UCSD-AML1 (cell line): ENCODE data around the gene CNPY4.

Experiments used
- DNase-seq: peaks from one replicate; lab custom pipeline; 2025; ENCODE audit not compliant: unreplicated experiment; lab: John Stamatoyannopoulos, UW

Gene CNPY4

DNA sequence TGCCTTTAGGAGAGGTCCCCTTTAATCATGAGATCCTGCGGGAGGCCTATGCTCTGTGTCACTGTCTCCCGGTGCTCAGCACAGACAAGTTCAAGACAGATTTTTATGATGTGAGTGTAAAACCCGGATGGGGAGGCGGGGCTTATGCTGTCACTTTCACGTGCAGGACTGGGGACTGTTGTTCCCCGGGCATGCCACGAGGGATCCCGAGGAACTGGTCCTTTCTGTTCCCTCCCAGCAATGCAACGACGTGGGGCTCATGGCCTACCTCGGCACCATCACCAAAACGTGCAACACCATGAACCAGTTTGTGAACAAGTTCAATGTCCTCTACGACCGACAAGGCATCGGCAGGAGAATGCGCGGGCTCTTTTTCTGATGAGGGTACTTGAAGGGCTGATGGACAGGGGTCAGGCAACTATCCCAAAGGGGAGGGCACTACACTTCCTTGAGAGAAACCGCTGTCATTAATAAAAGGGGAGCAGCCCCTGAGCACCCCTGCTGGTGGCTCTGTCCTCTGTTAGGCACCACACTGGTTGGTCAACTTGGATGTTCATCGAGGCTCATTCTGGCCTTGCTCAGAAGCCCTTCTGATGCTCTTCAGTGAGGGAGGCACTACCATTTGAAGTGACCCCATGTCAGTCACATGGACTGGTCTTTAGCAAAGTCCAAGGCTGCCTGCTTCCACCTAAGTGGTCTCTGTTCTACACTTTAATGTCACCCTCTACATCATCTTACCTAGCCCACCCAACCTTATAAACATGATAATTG, 27.8 kb upstream of the CNPY4 start:
- DNase-seq, result peak; percentile 8

DNA sequence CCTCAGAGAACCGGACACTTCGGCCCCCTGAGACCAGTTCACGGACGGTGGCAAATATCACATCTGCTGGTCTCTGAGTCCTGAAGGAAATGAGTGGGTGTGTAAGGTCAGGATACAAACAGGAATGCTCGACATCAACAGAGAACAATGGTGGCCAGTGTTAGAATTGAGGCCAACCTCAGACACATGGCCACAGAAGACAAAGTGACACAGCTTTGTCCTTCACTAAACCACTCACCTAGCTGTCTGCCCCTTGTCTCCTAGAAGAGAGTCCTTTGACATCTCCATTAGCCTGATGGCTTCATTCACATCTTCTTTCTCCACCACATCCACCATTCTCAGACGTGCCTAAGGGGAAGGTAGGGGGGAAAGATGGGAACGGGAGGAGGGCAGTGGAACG, 26.4 kb upstream of the CNPY4 start:
- DNase-seq, result no peak

DNA sequence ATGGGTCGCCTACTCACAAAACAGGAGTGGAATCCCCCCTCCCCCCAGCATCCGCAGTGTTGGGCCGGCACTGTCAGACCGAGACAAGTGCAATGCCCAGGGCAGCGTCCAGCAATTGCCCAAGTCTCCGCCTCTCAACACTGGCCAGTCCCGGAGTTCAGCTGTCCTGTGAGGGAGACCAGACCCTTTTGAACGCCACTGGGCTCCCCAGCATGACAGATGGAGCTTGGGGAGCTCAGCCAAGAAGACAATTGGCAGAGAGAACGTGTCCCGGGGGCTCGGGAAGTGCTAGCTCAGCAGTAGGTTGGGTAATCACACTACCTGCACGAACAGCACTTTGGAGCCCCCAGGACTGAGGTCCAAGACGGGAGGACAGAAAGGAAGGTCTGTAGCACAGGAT, 25.9 kb upstream of the CNPY4 start:
- DNase-seq, result no peak

DNA sequence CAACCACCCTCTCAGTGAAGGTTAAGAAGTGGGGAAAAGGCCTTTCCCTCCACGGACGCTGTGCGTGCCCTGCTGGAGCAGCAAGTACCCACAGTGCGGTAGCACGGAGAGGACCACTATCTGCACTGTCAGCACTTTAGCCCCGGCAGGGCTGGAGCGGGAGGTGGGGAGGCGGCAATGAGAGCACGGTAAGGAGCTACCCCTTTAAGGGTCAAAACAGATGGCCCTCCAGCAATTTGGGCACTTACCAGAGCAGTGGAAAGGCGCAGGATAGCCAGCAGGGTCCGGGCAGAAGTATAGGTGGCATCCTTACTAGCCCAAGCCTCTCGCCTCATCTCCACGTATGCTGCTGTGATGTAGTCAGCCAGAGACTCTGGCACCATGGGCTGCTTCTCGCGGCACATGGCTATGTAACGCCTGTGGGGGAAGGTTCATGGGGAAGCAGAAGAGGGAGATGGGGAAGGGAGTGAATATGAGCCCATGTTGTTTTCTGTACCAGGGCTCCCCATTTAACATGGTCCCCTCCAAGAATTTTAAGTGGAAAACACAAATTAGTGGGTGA, 25.4 kb upstream of the CNPY4 start:
- no peak for DNase-seq

DNA sequence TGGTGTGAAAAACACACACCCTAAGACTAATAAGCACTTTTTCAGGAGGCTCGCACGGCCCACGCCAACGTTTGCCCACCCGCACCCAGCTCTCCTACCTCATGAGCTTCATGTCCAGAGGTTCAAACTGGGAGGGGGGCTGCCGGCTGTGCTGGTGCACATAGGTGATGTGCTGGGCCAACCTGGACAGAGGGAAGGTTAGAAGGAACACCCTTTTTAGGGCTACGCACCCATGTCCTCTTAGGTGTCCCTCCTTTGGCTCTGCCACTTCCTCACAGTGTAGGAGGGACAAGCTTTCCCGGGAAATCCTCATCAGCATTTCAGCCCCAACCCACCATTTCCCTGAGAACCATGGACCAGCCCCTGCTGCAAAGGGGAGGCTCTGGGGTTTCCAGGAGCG, 24.1 kb upstream of the CNPY4 start:
- no peak for DNase-seq

DNA sequence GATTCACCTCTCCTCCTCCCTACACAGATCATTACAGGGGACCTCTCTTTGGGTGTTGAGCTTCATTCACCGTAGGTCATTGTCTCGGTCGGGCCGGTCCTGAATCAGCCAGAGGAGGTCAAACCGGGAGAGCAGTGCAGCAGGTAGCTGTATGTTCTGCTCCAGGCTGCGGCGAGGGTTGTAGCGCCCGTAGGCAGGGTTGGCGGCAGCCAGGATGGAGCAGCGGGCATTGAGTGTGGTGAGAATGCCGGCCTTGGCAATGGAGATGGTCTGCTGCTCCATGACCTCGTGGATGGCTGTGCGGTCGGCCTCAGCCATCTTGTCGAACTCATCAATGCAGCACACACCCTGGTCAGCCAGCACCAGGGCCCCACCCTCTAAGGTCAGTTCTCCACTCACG, 23.7 kb upstream of the CNPY4 start:
- no peak for DNase-seq

DNA sequence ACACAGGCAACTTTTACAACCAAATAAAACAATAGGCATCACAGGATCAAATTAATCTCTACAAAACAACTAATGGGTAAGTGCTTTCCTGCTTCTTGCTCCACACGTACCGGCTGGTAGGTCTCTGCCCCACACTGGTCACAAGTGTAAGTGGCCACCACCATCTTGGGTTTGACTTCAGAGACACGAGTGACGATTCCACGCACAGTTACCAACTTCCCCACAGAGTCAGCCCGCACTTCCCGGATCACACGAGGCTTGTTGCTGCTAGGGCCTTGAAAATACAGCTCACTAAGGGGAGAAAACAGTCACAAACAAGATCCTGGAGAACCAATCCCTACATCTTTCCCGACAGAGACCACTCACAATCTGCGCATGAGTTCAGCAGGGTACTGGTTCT, 20.5 kb upstream of the CNPY4 start:
- no peak for DNase-seq

DNA sequence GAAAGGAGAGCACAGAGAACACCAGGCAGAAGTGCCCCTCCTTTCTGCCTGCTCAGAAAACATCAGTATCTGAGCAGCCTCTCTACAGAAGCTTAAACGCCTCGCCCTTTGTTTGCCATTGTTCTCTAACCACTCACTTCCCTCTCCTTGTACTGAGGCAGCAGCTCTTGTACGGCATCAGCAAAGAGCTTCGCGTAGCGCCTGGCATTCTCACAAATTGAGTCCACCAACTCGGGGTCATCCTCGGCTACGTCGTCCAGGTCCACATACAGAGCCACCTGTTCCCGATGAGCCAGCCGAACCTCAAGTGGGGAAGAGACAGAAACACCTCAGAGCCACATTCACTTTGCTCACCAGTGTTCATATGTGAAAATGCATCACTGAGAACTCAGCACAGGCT, 20.0 kb upstream of the CNPY4 start:
- DNase-seq, result no peak

DNA sequence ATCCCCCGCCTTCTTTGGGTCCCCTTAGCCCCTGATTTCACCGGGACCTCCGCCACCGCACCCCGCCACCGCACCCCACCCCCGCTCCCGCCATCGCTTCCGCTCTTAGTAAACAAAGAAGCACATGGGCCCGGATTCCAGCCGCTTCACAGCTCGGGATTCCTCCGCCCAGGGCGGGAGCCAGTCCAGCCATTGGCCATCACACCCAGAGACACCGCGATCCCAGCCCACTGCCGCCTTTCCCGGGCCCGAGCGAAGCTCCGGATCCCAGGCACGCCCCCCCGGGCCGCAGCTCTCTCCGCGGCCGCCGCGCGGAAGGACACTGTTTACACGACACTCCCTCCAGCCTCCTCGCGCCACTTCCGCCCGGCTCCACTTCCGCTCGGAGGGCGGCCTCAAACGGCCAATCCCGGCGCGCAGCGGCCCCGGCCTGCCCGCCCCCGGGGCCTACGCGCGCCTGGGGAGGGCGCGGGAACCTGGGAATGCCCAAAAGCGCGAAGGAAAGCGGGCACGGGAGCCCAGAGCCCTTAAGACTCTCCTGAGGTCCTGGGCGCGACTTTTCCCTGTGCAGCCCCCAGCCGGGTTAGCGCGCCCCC, 18.9 kb upstream of the CNPY4 start:
- peak; percentile 87 for DNase-seq

DNA sequence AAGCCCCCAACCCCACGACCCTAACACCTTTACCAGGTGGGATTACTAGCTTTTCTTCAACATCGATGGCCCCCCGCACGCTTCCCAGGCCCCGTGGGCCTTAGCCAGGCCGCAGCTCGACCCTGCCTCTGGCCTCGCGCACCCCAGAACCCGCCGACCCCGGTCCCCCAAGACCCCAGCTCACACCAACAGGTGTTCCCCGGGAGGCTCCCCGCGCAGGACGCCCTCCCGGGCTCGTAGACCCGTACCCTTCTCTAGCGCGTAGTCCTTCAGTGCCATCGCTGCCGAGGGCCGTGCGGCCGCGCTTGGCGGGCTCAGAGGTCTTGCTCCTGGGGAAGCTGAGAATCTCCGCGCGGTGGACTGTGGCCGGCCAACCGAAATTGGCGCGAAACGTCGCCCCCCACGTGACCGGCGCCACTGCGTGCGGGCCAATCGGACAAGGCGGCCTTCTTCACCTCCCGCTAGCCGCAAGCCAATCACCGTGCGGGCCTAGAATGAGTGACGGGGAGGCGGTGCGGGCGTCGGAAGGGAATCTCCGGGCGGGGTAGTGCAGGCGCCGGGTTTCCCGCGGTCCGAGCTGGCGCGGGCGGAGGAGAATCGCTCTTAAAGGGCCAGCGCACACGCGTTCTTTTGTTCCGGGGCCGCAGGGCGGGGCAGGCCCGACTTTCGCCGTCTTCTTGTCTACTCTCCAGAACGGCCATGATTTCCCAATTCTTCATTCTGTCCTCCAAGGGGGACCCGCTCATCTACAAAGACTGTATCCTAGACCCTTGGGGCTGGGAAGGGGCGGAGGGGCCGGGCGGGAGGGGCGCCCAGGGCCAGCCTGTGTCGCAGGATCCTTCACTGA, 18.2 kb upstream of the CNPY4 start, which contains the start of the genes AP4M1 and MCM7:
Gene AP4M1 (plus strand): TSS at position 628 of the 847 bp plus-strand sequence. CDS start 72 bp downstream, at position 700.
Gene MCM7 (minus strand): TSS at position 382 of the 847 bp plus-strand sequence. CDS start 103 bp downstream, at position 279.
- peak; percentile 90 for DNase-seq

DNA sequence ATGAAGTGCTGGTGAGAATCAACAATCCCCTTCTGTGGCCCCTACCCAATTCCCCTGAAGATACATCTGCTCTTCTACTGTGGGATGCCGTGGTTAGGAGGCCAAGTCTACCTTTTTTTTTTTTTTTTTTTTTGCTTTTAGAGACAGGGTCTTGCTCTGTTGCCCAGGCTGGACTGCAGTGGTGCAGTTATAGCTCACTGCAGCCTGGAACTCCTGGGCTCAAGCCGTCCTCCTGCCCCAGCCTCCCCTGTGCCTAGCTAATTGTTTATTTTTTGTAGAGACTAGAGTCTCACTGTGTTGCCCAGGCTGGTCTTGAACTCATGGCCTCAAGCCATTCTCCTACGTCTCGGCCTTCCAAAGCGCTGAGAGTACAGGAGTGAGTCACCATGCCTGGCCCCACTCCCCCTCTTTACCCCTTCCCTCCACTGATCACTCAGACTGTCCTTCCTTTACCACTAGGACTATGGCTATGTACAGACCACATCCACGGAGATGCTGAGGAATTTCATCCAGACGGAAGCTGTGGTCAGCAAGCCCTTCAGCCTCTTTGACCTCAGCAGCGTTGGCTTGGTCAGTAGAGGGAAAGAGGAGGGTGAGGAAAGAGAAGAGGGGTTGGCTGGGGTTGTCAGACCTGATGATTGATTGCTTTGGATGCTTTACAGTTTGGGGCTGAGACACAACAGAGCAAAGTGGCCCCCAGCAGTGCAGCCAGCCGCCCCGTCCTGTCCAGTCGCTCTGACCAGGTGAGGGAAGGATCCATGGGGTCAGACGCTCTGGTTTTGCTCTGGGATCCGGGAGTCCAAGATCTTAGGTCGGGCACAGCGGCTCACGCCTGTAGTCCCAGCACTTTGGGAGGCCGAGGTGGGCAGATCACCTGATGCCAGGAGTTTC, 16.2 kb upstream of the CNPY4 start:
- no peak for DNase-seq

DNA sequence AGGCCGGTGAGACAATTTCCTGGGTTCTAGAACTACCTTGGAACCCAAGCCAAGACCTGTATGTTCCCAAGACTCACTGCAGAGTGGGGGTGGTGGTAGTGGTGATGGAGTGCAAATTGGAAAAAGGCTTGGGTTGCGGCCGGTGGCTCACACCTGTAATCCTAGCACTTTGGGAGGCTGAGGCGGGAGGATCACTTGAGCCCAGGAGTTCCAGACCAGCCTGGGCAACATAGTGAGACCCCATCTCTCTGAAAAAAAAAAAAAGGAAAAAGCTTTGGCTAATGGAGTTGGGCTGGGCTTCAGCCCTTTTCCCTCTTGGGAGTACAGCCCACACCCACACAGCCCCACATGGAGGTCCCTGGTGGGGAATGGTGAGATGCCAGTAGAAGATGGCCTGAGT, 13.9 kb upstream of the CNPY4 start:
- no peak for DNase-seq

DNA sequence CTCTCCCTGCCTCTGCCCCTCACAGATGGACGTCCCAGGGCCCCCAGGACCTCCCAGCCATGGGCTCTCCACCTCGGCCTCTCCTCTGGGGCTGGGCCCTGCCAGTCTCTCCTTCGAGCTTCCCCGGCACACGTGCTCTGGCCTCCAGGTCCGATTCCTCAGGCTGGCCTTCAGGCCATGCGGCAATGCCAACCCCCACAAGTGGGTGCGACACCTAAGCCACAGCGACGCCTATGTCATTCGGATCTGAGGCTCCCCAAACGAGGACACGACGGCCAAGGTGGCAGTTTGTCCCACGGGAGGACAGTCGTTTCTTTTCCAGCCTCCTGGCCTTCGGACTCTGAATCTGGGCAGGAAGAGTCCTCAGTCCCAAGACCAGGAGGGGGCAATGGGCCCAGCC, 12.8 kb upstream of the CNPY4 start:
- no peak for DNase-seq

DNA sequence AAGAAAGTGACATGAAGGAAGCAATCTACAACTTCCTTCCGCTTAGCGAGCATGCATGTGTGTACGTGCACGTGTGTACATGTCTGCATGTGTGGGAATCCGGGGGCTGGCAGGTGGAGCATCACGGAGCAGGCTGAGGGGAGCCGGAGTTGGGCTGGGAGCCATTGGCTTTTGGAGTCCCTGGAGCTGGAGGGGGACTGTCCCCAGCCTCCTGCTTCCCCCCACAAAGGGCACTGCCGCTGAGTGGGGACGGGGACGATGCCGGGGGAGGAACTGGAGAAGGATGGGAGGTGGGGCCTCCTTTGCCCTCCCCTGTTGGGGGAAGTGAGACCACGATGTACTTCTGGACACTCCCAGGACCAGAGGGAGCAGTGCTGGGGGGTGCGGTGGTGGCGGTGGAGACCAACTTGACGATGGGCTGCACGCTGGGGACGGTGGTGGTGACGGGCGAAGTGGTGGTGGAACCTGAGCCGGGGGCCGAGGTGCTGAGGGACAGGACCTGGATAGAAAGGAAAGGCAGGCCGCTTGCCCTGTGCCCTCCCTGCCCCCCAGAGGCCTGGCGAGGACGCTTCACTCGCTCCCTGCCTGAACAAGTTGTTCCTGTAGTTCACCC, 12.2 kb upstream of the CNPY4 start:
- DNase-seq, result no peak

DNA sequence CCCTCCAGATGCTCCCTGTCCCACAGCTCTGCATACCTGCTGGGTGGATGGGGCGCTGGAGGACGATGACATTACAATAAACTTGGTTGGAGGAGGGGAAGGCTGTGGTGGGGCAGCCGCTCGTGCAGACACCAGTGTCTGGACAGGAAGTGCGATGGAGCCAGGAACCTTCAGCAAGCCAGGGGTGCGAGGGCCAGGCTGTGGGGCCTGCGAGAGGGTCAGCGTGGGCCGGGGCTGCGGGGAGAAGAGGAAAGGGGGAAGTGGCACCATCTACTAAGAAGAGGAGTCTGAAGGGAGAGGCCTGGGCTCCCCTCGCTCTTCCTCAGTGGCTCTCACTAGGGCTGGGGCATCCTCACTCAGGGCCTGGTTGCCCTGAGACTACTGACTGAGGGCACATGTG, 11.5 kb upstream of the CNPY4 start:
- DNase-seq, result no peak

DNA sequence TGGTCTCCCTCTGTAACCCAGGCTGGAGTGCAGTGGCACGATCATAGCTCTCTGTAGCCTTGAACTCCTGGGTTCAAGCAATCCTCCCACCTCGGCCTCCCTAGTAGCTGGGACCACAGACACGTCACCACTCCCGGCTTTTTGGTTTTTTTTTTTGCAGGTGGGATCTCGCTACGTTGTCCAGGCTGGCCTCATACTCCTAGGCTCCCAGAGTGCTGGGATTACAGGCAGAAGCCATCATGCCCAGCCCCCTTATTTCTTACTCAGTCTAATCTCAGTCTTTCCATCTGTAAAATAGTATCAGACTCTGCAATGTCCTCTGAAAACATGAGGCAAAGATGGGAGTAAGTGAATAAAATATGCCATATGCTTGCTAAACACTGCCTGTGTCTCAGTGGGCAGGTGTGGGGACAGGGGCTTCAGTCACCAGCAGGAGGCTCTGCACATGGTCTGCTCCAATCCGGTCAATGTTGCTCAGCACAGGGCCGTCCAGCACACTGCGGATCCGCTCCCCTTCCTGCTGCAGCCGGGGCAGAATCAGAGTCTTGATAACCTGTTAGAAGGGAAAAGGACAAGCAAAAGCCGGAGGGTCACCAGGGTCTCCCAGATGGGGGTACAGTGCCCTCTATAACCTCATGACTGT, 9.8 kb upstream of the CNPY4 start:
- no peak for DNase-seq

DNA sequence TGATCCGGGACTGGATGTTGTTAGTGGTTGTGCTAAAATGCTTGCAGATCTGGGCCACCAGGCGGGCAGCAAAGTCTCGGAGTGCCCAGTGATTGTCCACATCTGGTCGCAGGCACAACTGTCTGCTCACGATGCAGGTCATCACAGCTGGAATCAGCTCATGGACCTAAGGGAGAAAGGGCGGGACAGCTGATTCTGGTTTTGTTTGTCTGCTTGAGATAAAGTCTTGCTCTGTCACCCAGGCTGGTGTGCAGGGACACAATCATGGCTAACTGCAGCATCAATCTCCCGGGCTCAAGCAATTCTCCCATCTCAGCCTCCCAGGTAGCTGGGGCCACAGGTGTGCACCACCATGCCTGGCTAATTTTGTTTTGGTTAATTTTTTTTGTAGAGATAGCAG, 8.3 kb upstream of the CNPY4 start:
- DNase-seq, result no peak

DNA sequence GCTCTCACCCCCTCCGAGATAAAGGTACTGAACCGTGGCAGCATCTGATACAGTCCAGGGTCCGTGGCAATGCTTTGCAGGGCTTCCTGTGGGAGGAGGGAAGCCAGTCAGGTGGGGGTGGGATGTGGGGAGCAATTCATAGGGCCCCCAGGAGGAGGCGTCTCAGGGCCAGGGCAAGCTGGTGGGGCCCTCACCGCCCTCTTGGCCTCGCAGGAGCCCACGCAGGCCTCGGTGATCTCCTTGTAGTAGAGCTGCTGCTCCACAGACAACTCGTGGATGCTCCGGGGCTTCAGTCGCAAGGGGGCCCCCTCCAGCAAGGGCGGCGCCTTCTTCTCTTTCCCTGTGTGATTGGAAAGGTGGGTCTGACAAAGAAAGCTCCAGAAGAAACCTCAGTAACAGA, 7.5 kb upstream of the CNPY4 start:
- no peak for DNase-seq

DNA sequence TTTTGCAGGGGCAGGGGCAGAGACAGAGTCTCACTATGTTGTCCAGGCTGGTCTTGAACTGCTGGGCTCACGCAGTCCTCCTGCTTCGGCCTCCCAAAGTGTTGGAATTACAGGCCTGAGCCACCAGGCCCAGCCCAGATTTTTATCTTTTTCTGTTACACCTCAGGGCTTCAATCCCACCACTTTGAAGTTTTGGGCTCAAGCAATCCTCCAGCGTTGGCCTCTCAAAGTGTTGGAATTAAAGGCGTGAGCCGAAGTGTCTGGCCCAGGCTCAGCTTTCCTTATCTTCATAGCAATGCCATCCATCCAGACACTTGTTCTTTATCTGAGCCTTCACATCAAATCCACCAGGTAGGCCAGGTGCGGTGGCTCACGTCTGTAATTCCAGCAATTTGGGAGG, 4.4 kb upstream of the CNPY4 start:
- DNase-seq, result no peak
